Measurements from ENCODE around the gene FOXN3.

DNA sequence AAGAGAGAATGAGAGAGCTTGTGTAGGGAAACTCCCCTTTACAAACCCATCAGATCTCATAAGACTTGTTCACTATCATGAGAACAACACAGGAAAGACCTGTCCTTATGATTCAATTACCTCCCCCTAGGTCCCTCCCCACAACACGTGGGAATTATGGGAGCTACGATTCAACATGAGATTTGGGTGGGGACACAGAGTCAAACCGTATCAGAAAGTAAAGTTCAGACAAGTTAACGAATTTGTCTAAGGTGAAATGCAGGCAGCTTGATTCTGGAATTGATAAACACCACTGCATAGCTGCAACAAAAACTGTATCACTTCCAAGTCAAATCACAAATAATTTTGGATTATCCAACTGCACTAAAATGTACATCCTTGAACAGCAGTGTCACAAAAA lies 47.4 kb downstream of the FOXN3 start:
- TF ChIP-seq, protein P1, sequence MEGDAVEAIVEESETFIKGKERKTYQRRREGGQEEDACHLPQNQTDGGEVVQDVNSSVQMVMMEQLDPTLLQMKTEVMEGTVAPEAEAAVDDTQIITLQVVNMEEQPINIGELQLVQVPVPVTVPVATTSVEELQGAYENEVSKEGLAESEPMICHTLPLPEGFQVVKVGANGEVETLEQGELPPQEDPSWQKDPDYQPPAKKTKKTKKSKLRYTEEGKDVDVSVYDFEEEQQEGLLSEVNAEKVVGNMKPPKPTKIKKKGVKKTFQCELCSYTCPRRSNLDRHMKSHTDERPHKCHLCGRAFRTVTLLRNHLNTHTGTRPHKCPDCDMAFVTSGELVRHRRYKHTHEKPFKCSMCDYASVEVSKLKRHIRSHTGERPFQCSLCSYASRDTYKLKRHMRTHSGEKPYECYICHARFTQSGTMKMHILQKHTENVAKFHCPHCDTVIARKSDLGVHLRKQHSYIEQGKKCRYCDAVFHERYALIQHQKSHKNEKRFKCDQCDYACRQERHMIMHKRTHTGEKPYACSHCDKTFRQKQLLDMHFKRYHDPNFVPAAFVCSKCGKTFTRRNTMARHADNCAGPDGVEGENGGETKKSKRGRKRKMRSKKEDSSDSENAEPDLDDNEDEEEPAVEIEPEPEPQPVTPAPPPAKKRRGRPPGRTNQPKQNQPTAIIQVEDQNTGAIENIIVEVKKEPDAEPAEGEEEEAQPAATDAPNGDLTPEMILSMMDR (conservative IDR thresholded peaks at IDR 0.05 in 1 of 2, IDR thresholded peaks at IDR 0.05 in 1 of 2; ENCODE audit: low read depth in 1 of 2, low read length in 2 of 2): no peak
- no peak for TF ChIP-seq EZH2 (IDR thresholded peaks at IDR 0.05; ENCODE audit: low read length, missing control alignments)
